Hepatocyte (in vitro differentiated cells): ENCODE measurements around the gene DIAPH3. TPM values are rescaled to one million over a fixed set of nuclear protein-coding genes. Genes with fewer than 3 reads are reported as not detected.
"Not testable (repeated sequence)": the region's sequence is repeated elsewhere in the genome, so short reads cannot be mapped to it uniquely, and the experiment has no call there.

Source experiments
- DNase-seq: peaks from one replicate; pipeline ENCODE4 v3.0.0-alpha.2; 2016; ENCODE audit warnings: low spot score
- H2AFZ ChIP-seq: fragments of 200-600 bp; sonication (generic); 2 replicates; pipeline ENCODE4 v1.6.0; 2016; ENCODE audit warnings: antibody characterized with exemption, mild to moderate bottlenecking
- H3K27ac ChIP-seq: fragments of 200-600 bp; sonication (generic); 2 replicates; pipeline ENCODE4 v1.5.1; 2016; ENCODE audit warnings: mild to moderate bottlenecking
- H3K27me3 ChIP-seq: fragments of 200-600 bp; sonication (generic); 2 replicates; pipeline ENCODE4 v1.6.1; 2016
- H3K36me3 ChIP-seq: fragments of 200-600 bp; sonication (generic); replicated peaks from 2 replicates; pipeline ENCODE4 v1.5.1; 2016; ENCODE audit warnings: low read depth; ENCODE audit not compliant: insufficient read depth
- H3K4me1 ChIP-seq: fragments of 200-600 bp; sonication (generic); 2 replicates; pipeline ENCODE4 v1.5.1; 2016; ENCODE audit warnings: mild to moderate bottlenecking, moderate library complexity; ENCODE audit not compliant: insufficient read depth
- H3K4me2 ChIP-seq: fragments of 200-600 bp; sonication (generic); 2 replicates; pipeline ENCODE4 v1.6.0; 2016
- H3K4me3 ChIP-seq: fragments of 200-600 bp; sonication (generic); 2 replicates; pipeline ENCODE4 v1.5.1; 2016; ENCODE audit warnings: mild to moderate bottlenecking
- H3K79me2 ChIP-seq: fragments of 200-600 bp; sonication (generic); 2 replicates; pipeline ENCODE4 v1.6.0; 2017; ENCODE audit warnings: mild to moderate bottlenecking
- H3K9me2 ChIP-seq: fragments of 200-600 bp; sonication (generic); replicated peaks from 2 replicates; pipeline ENCODE4 v1.6.0; 2017; ENCODE audit warnings: mild to moderate bottlenecking; ENCODE audit not compliant: insufficient read depth
- H3K9me3 ChIP-seq: fragments of 200-600 bp; sonication (generic); 2 replicates; pipeline ENCODE4 v1.5.1; 2016; ENCODE audit warnings: low read depth, mild to moderate bottlenecking
- H4K20me1 ChIP-seq: fragments of 200-600 bp; sonication (generic); 2 replicates; pipeline ENCODE4 v1.6.0; 2016; ENCODE audit warnings: mild to moderate bottlenecking; ENCODE audit not compliant: insufficient read depth, poor library complexity, severe bottlenecking
- EZH2 ChIP-seq: fragments of 200-600 bp; sonication (generic); IDR thresholded peaks from 2 replicates; pipeline ENCODE4 v1.6.1; 2016; ENCODE audit warnings: antibody characterized with exemption, mild to moderate bottlenecking, borderline replicate concordance
- EZH2phosphoT487 ChIP-seq: fragments of 200-600 bp; sonication (generic); IDR thresholded peaks from one replicate; pipeline ENCODE4 v1.6.1; 2018; ENCODE audit warnings: antibody characterized with exemption, mild to moderate bottlenecking, low read depth, moderate library complexity; ENCODE audit not compliant: unreplicated experiment, severe bottlenecking
- whole genome bisulfite sequencing: methylation state at CpG from one replicate; pipeline ENCODE4 v1.1.6; 2016; ENCODE audit warnings: low lambda C conversion rate; ENCODE audit errors: missing lambda C conversion rate; 5-methylcytosine and 5-hydroxymethylcytosine counted together
- polyA plus RNA-seq: library from polyadenylated mRNA; unstranded; fragments of >200 nt; fragmentation: Nextera tagmentation; extraction: Ambion mirVana; gene quantifications from 2 replicates; pipeline ENCODE4 v1.2.1, GENCODE V29; 2016
- total RNA-seq: library from RNA; depleted of rRNA; stranded (reverse); fragments of >200 nt; gene quantifications from 2 replicates; pipeline ENCODE4 v1.2.3, GENCODE V29; 2014
- TF ChIP-seq, protein P1 (sequence below): fragments of 200-600 bp; sonication (generic); IDR thresholded peaks from 2 replicates; pipeline ENCODE4 v1.5.1; 2016; ENCODE audit warnings: antibody characterized with exemption, mild to moderate bottlenecking; ENCODE audit not compliant: poor library complexity

The DIAPH3 gene
- total and polyA plus RNA-seq, 2 experiments from 2014 or later, result 4.7 to 7.9 TPM

DNA sequence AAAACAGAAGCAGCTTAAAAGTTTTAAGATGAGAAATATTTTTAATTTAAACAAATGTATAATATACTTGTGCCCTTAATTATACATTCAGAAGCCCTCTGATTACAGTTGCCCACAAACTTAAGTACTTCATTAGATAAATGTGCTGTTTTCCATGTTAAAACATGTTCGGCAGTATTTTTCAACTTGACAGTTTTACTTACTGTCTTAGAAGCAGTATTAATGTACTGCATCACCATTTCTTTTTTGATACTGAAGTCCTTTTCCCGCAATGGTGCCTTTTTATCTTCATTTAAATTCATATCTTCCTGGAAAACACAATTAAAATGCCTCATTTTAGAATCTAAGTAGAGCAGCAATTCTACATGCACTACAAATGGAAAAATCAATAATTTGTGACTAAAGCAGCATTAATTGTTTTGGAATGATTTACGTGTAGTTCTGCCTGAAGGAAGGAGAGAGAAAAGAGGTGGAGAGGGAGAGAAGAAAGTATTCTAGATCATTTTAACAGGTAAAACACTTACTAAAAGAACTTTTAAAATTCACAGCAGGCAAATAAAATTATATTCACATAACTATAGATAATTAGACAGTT lies 70.2 kb downstream of the DIAPH3 start:
- H3K9me2 ChIP-seq, result no peaks in the 10 kb centered on the region
- 91% methylated on average over 3 of the region's 3 CpGs for WGBS
- H3K79me2 ChIP-seq, result no peaks in the 10 kb centered on the region
- H3K4me2 ChIP-seq, result no peak overlapping the region
- H3K27me3 ChIP-seq, result no peaks in the 10 kb centered on the region
- no peaks in the 10 kb centered on the region for H3K36me3 ChIP-seq
- no peak for DNase-seq
- H3K9me3 ChIP-seq, result no peaks in the 10 kb centered on the region
- no peak for TF ChIP-seq EZH2
- TF ChIP-seq, protein P1, sequence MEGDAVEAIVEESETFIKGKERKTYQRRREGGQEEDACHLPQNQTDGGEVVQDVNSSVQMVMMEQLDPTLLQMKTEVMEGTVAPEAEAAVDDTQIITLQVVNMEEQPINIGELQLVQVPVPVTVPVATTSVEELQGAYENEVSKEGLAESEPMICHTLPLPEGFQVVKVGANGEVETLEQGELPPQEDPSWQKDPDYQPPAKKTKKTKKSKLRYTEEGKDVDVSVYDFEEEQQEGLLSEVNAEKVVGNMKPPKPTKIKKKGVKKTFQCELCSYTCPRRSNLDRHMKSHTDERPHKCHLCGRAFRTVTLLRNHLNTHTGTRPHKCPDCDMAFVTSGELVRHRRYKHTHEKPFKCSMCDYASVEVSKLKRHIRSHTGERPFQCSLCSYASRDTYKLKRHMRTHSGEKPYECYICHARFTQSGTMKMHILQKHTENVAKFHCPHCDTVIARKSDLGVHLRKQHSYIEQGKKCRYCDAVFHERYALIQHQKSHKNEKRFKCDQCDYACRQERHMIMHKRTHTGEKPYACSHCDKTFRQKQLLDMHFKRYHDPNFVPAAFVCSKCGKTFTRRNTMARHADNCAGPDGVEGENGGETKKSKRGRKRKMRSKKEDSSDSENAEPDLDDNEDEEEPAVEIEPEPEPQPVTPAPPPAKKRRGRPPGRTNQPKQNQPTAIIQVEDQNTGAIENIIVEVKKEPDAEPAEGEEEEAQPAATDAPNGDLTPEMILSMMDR, result no peak
- TF ChIP-seq EZH2phosphoT487, result no peak
- no peak overlapping the region for H2AFZ ChIP-seq
- no peak overlapping the region for H3K27ac ChIP-seq
- H3K4me3 ChIP-seq, result no peak overlapping the region
- no peaks in the 10 kb centered on the region for H4K20me1 ChIP-seq
- H3K4me1 ChIP-seq, result no peaks in the 10 kb centered on the region

- WGBS, result 100% methylated on average over 2 of the region's 2 CpGs
- H3K79me2 ChIP-seq, result no peaks in the 10 kb centered on the region
- no peak for DNase-seq
These were observed 72.2 kb downstream of the DIAPH3 start for GRCh38 chr13:60091573-60091972.

DNA sequence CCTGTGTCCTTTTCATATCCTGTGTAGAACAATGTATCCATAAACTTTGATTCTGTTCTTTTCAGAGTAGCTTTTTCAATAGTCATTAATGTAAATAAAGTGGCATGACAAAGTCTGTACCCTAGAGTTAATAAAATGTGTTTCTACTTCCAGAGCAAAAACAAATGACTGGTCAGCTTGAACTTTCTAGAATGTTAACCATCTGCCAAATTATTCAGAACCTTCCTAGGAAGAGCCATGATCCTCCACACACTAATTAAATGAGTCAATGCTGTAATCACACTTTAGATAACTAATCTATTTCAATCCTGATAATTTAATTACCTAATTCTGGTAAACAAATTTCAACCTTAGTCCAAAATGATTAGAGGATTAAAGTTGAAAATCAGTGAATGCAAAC lies 73.2 kb downstream of the DIAPH3 start:
- no peaks in the 10 kb centered on the region for H3K27me3 ChIP-seq
- H3K9me2 ChIP-seq, result no peaks in the 10 kb centered on the region
- no peaks in the 10 kb centered on the region for H4K20me1 ChIP-seq
- no peak for DNase-seq
- no peak overlapping the region for H3K27ac ChIP-seq
- no peaks in the 10 kb centered on the region for H3K36me3 ChIP-seq
- H3K4me1 ChIP-seq, result no peaks in the 10 kb centered on the region
- H2AFZ ChIP-seq, result no peak overlapping the region
- H3K9me3 ChIP-seq, result no peaks in the 10 kb centered on the region
- H3K4me3 ChIP-seq, result no peak overlapping the region
- no peak for TF ChIP-seq EZH2
- TF ChIP-seq EZH2phosphoT487, result no peak
- H3K79me2 ChIP-seq, result no peaks in the 10 kb centered on the region
- H3K4me2 ChIP-seq, result no peak overlapping the region

More at GRCh38 chr13:60091573-60091972, 72.2 kb downstream of the DIAPH3 start:
- no peaks in the 10 kb centered on the region for H3K27me3 ChIP-seq
- no peak overlapping the region for H3K4me3 ChIP-seq
- H2AFZ ChIP-seq, result no peak overlapping the region
- no peak for TF ChIP-seq EZH2
- TF ChIP-seq, protein P1, result no peak
- TF ChIP-seq EZH2phosphoT487, result no peak
- H3K27ac ChIP-seq, result no peak overlapping the region
- H3K9me2 ChIP-seq, result no peaks in the 10 kb centered on the region
- H3K36me3 ChIP-seq, result no peaks in the 10 kb centered on the region
- H3K4me1 ChIP-seq, result no peaks in the 10 kb centered on the region
- H4K20me1 ChIP-seq, result no peaks in the 10 kb centered on the region
- H3K4me2 ChIP-seq, result no peak overlapping the region
- H3K9me3 ChIP-seq, result no peaks in the 10 kb centered on the region

DNA sequence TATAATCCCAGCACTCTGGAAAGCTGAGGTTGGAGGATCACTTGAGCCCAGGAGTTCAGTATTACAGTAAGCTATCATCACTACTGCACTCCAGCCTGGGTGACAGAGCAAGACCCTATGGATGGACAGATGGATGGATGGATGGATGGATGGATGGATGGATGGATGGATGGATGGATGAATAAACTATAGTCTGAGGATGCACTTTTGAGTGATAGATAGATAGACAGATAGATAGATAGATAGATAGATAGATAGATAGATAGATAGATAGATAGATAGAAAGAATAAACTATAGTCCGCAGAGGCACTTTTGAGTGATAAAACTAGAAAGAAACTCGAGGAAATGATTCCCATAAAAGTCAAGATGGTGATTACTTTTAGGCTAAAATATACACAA lies 79.9 kb downstream of the DIAPH3 start:
- not testable (repeated sequence) for H3K36me3 ChIP-seq, H3K27ac ChIP-seq, H3K4me3 ChIP-seq, H3K27me3 ChIP-seq, H3K9me2 ChIP-seq, DNase-seq, H3K4me1 ChIP-seq, H3K79me2 ChIP-seq, H2AFZ ChIP-seq, H4K20me1 ChIP-seq, H3K4me2 ChIP-seq, H3K9me3 ChIP-seq
- 95% methylated on average over 2 of the region's 2 CpGs for WGBS
